ENCODE results near the gene STON2. TPM values are rescaled to one million over a fixed set of nuclear protein-coding genes. Genes with fewer than 3 reads are reported as not detected.

The STON2 gene
- total and polyA plus RNA-seq, 2 of the 13 experiments (the other 11 are each of a cell fraction or from before 2014, with no cell fraction given), result 2.1 to 11.0 TPM

DNA sequence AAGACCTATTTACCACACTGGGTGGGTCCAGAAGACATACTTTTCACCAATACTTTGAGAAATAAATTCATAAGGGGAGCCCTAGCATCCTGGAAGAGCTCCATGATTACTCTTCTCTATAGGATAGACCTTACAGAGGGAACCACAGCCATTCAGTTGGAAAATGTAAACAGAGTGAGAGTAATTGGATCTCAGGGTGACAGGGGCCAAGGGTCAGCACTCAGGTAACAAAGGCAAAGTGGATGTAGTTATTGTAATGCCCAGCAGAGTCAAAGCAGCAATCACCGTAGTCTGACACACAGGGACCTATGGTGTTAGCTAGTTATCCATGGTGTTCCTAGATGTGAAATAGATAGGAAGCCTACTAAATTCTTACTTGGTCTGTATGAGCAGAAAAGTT is 168.6 kb downstream of the STON2 start (continued):
- TF ChIP-seq ZNF251 (CRISPR knock-in tag; IDR thresholded peaks at IDR 0.05), result no peak
- TF ChIP-seq NR2F1 (CRISPR knock-in tag; IDR thresholded peaks at IDR 0.05), result peak; percentile 60 to 72; a peak in 3 of 4 replicates
- TF ChIP-seq, protein P1, sequence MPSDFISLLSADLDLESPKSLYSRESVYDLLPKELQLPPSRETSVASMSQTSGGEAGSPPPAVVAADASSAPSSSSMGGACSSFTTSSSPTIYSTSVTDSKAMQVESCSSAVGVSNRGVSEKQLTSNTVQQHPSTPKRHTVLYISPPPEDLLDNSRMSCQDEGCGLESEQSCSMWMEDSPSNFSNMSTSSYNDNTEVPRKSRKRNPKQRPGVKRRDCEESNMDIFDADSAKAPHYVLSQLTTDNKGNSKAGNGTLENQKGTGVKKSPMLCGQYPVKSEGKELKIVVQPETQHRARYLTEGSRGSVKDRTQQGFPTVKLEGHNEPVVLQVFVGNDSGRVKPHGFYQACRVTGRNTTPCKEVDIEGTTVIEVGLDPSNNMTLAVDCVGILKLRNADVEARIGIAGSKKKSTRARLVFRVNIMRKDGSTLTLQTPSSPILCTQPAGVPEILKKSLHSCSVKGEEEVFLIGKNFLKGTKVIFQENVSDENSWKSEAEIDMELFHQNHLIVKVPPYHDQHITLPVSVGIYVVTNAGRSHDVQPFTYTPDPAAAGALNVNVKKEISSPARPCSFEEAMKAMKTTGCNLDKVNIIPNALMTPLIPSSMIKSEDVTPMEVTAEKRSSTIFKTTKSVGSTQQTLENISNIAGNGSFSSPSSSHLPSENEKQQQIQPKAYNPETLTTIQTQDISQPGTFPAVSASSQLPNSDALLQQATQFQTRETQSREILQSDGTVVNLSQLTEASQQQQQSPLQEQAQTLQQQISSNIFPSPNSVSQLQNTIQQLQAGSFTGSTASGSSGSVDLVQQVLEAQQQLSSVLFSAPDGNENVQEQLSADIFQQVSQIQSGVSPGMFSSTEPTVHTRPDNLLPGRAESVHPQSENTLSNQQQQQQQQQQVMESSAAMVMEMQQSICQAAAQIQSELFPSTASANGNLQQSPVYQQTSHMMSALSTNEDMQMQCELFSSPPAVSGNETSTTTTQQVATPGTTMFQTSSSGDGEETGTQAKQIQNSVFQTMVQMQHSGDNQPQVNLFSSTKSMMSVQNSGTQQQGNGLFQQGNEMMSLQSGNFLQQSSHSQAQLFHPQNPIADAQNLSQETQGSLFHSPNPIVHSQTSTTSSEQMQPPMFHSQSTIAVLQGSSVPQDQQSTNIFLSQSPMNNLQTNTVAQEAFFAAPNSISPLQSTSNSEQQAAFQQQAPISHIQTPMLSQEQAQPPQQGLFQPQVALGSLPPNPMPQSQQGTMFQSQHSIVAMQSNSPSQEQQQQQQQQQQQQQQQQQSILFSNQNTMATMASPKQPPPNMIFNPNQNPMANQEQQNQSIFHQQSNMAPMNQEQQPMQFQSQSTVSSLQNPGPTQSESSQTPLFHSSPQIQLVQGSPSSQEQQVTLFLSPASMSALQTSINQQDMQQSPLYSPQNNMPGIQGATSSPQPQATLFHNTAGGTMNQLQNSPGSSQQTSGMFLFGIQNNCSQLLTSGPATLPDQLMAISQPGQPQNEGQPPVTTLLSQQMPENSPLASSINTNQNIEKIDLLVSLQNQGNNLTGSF (CRISPR knock-in tag; IDR thresholded peaks at IDR 0.05), result no peak
- no peak for TF ChIP-seq MATR3 (CRISPR knock-in tag; IDR thresholded peaks at IDR 0.05)
- TF ChIP-seq XBP1 (CRISPR knock-in tag; IDR thresholded peaks at IDR 0.05), result no peak
- no peak for TF ChIP-seq ZFYVE20 (CRISPR knock-in tag; IDR thresholded peaks at IDR 0.05; ENCODE audit: borderline replicate concordance, low read depth)
- TF ChIP-seq CHD2 (IDR thresholded peaks at IDR 0.05; ENCODE audit: low read depth, low read length), result no peak
- TF ChIP-seq NRL (CRISPR knock-in tag; IDR thresholded peaks at IDR 0.05; ENCODE audit: borderline replicate concordance), result no peak
- TF ChIP-seq ETV6 (CRISPR knock-in tag; conservative IDR thresholded peaks at IDR 0.05), result no peak
- no peak for TF ChIP-seq MED13 (CRISPR knock-in tag; IDR thresholded peaks at IDR 0.05)
- TF ChIP-seq TGIF2 (CRISPR knock-in tag; IDR thresholded peaks at IDR 0.05), result no peak
- no peak for TF ChIP-seq MIER3 (CRISPR knock-in tag; IDR thresholded peaks at IDR 0.05; ENCODE audit: borderline replicate concordance)
- TF ChIP-seq, protein P2, sequence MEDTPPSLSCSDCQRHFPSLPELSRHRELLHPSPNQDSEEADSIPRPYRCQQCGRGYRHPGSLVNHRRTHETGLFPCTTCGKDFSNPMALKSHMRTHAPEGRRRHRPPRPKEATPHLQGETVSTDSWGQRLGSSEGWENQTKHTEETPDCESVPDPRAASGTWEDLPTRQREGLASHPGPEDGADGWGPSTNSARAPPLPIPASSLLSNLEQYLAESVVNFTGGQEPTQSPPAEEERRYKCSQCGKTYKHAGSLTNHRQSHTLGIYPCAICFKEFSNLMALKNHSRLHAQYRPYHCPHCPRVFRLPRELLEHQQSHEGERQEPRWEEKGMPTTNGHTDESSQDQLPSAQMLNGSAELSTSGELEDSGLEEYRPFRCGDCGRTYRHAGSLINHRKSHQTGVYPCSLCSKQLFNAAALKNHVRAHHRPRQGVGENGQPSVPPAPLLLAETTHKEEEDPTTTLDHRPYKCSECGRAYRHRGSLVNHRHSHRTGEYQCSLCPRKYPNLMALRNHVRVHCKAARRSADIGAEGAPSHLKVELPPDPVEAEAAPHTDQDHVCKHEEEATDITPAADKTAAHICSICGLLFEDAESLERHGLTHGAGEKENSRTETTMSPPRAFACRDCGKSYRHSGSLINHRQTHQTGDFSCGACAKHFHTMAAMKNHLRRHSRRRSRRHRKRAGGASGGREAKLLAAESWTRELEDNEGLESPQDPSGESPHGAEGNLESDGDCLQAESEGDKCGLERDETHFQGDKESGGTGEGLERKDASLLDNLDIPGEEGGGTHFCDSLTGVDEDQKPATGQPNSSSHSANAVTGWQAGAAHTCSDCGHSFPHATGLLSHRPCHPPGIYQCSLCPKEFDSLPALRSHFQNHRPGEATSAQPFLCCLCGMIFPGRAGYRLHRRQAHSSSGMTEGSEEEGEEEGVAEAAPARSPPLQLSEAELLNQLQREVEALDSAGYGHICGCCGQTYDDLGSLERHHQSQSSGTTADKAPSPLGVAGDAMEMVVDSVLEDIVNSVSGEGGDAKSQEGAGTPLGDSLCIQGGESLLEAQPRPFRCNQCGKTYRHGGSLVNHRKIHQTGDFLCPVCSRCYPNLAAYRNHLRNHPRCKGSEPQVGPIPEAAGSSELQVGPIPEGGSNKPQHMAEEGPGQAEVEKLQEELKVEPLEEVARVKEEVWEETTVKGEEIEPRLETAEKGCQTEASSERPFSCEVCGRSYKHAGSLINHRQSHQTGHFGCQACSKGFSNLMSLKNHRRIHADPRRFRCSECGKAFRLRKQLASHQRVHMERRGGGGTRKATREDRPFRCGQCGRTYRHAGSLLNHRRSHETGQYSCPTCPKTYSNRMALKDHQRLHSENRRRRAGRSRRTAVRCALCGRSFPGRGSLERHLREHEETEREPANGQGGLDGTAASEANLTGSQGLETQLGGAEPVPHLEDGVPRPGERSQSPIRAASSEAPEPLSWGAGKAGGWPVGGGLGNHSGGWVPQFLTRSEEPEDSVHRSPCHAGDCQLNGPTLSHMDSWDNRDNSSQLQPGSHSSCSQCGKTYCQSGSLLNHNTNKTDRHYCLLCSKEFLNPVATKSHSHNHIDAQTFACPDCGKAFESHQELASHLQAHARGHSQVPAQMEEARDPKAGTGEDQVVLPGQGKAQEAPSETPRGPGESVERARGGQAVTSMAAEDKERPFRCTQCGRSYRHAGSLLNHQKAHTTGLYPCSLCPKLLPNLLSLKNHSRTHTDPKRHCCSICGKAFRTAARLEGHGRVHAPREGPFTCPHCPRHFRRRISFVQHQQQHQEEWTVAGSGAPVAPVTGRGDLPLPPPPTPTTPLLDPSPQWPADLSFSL (CRISPR knock-in tag; IDR thresholded peaks at IDR 0.05), result no peak
- TF ChIP-seq ZNF543 (CRISPR knock-in tag; IDR thresholded peaks at IDR 0.05), result no peak
- no peak for TF ChIP-seq ZBTB7B (CRISPR knock-in tag; IDR thresholded peaks at IDR 0.05)
- no peak for TF ChIP-seq ATF6 (CRISPR knock-in tag; conservative IDR thresholded peaks at IDR 0.05)
